ENCODE measurements around the gene ORC1.

ORC1 gene

DNA sequence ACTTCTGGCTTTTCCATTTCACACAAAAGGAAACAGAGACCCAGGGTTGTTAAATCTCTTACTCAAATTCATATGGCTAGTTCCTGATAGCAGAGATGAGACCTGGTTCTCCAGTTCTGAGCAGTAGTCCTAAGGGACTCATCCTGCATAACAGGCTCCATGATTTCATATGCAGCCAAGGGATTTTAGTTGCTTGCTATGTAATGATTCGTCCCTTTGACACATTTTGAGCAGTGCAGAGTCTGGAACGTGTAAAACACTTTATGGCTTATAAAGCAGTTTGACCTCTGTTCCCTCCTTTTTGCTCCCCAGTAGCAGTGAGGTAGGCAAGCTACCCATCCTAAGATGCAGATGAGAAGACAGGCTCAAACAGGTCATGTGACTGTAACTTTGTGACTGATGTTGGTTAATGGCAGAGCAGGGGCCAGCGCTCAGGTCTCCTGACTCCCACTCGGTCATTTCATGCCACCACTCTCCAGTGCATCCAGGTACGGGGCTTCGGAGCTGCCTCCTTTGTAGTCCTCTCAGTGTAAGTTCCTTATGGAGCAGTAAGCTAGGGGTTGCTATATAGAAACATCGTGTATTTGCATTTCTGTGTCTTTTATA is 62.5 kb downstream of the ORC1 start:
- no peak for DNase-seq

DNA sequence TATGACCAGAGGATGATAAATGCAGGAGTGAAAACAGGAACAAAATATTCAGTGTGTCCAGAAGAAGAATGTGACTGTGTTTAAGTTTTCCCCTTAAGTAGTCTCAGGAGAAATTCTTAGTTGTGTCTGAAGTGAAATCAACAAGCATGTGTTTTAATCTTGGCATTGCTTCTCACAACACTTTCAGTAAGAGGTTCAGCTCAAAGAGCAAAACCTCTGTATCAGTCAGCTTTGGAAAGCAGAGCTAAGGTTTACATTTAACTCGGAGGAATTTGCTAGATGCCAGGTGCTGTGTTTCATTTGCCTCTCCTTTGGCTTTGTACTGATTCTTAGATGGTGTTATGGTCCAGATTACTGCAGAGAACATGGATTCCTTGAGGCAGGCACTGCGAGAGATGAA is 66.8 kb downstream of the ORC1 start:
- DNase-seq, result no peak

DNA sequence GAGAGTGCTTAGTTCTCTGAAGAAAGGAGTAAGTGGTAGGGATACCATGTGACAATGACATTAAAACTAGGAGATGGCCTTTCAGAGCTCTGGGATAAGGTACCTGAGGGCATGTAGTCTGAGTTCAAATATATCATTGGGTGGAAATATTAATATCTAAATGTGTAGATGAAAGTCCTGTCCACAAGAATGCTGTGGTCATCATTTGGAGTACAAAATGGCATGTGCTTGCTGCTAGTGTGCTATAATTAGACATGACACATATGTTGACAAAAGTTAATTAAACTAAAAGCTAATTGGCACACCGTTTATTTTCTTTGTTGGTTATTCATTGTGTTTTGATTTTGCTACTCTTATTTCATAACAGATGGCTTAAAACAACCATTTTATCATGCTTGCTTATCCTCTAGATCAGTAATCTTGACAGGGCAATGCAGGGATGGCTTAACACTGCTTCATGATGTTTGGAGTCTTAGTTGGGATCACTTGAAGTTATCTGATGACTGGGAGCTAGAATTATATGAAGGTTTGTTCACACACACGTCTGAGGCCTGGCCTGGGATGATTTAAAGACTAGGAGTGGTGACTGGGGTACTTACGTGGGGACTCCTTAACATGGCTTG is 69.2 kb downstream of the ORC1 start:
- no peak for DNase-seq

DNA sequence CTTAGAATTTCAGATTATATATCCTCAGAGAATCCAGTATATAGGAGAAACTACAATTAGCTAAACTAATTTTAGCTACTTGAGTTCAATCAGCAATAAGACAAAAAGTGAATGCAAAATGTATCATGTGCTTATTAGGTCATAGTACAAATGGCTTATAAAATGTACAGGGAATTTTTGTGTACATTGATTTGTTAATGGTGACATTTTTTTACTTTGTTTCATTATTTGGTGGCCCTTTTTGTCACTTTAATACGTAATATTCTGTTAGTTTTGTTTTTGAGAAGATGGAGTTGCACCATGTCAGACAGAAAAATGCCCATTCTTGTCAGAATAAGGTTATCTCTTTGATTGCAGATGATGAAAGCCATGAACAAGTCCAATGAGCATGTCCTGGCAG is 71.8 kb downstream of the ORC1 start:
- DNase-seq, result no peak

DNA sequence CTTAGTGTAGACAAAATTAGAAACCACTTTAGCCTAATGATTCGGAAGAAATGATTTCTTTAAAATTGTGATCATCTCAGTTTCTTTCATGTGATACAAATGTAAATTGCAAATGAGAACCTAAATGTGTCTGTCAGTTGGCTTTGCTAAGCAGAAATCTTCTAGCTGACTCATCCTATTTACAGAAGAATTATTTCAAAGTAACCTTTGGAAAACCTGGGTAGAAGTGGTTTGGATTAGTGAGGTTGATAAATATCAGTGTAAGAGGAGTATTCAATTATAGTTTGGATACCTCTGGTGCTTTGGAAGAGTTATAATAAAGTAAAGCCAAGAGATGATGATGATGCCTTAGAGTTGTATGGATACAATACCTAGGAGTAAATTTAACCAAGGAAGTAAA is 75.6 kb downstream of the ORC1 start:
- no peak for DNase-seq

DNA sequence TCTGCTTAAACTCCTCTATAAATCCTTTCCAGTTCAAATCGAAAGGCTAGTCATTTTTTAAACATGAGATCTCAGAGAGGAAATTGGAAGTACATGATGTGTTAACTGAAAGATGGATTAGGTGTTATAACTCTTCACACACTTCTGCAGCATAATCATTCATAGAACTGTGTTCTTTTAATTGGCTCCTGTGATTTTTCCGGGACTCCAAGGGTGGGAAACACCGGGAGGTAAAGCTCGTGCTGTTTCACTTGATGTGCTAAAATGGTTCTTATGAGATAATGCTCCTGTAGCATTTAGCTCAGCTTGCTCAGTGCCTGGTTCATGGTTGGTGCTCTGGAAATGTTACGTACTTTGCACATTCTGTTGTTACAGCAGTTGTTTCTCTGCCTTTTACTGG is 78.4 kb downstream of the ORC1 start:
- no peak for DNase-seq

DNA sequence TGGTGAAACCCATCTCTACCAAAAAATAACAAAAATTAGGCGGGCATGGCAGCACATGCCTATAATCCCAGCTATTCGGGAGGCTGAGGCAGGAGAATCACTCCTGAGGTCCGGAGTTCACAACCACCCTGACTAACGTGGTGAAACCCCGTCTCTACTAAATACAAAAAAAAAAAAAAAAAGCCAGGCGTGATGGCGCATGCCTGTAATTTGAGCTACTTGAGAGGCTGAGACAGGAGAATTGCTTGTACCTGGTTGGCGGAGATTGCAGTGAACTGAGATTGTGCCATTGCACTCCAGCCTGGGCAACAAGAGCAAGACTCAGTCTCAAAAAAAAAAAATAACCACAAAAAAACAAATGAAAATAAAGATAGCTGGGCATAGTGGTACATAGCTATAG is 80.5 kb downstream of the ORC1 start:
- no peak for DNase-seq
